Measurements from ENCODE around the gene QKI. TPM values are rescaled to one million over a fixed set of nuclear protein-coding genes. Genes with fewer than 3 reads are reported as not detected.

QKI gene
- total RNA-seq, 4 donors from 2014 or later = 126 to 199 (median 142) TPM

GRCh38 chr6:163564534-163564933 lies 150.0 kb downstream of the QKI start:
- DNase-seq (ENCODE audit: low spot score in 2 of 2) = no peak
- intact Hi-C loops (cut with DNase I; ENCODE audit: low total_unique reads) = no loop called here
- H3K4me3 ChIP-seq (ENCODE audit: low read depth, poor library complexity, severe bottlenecking) = no peak overlapping the region
- WGBS, 2 donors = 76 to 82% methylated on average over 3 of the region's 3 CpGs
- no peak for TF ChIP-seq CTCF (IDR thresholded peaks at IDR 0.05)
- no peak for TF ChIP-seq POLR2A (IDR thresholded peaks at IDR 0.05)

GRCh38 chr6:163565140-163565539 lies 150.6 kb downstream of the QKI start:
- DNase-seq (ENCODE audit: low spot score in 2 of 2) = no peak
- TF ChIP-seq CTCF (IDR thresholded peaks at IDR 0.05) = no peak
- no peak for TF ChIP-seq POLR2A (IDR thresholded peaks at IDR 0.05)
- 62 to 64% methylated on average over 4 of the region's 4 CpGs for WGBS, 2 donors
- H3K4me3 ChIP-seq (ENCODE audit: low read depth, poor library complexity, severe bottlenecking) = no peak overlapping the region
- intact Hi-C loops (cut with DNase I; ENCODE audit: low total_unique reads) = no loop called here

- 77 to 96% methylated on average over 1 of the region's 1 CpG for WGBS, 2 donors
- intact Hi-C loops (cut with DNase I; ENCODE audit: low total_unique reads) = no loop called here
- H3K4me3 ChIP-seq (ENCODE audit: low read depth, poor library complexity, severe bottlenecking) = no peak overlapping the region
- no peak for DNase-seq (ENCODE audit: low spot score in 2 of 2)
- TF ChIP-seq CTCF (IDR thresholded peaks at IDR 0.05) (no peak), POLR2A (IDR thresholded peaks at IDR 0.05) (no peak)
These were observed 151.5 kb downstream of the QKI start for GRCh38 chr6:163566056-163566455.

GRCh38 chr6:163568275-163568674 lies 153.8 kb downstream of the QKI start:
- TF ChIP-seq CTCF (IDR thresholded peaks at IDR 0.05) = no peak
- no peak for DNase-seq (ENCODE audit: low spot score in 2 of 2)
- intact Hi-C loops (cut with DNase I; ENCODE audit: low total_unique reads) = no loop called here
- no peak overlapping the region for H3K4me3 ChIP-seq (ENCODE audit: low read depth, poor library complexity, severe bottlenecking)
- 90 to 95% methylated on average over 4 of the region's 4 CpGs for WGBS, 2 donors

- no peak overlapping the region for H3K4me3 ChIP-seq (ENCODE audit: low read depth, poor library complexity, severe bottlenecking)
- no peak for DNase-seq (ENCODE audit: low spot score in 2 of 2)
- TF ChIP-seq POLR2A (IDR thresholded peaks at IDR 0.05) = no peak
- TF ChIP-seq CTCF (IDR thresholded peaks at IDR 0.05) = no peak
- intact Hi-C loops (cut with DNase I; ENCODE audit: low total_unique reads) = no loop called here
- 90 to 91% methylated on average over 12 of the region's 12 CpGs for WGBS, 2 donors
These were observed 156.2 kb downstream of the QKI start for GRCh38 chr6:163570579-163571231.

GRCh38 chr6:163571730-163572129 lies 157.2 kb downstream of the QKI start:
- WGBS, 2 donors = 69 to 70% methylated on average over 2 of the region's 2 CpGs
- DNase-seq (ENCODE audit: low spot score in 2 of 2) = no peak
- no peak overlapping the region for H3K4me3 ChIP-seq (ENCODE audit: low read depth, poor library complexity, severe bottlenecking)
- intact Hi-C loops (cut with DNase I; ENCODE audit: low total_unique reads) = no loop called here
- TF ChIP-seq POLR2A (IDR thresholded peaks at IDR 0.05) (no peak), CTCF (IDR thresholded peaks at IDR 0.05) (no peak)

Data from lower leg skin (tissue), 4 donors.